ENCODE data around the gene USP14.

USP14 gene

DNA sequence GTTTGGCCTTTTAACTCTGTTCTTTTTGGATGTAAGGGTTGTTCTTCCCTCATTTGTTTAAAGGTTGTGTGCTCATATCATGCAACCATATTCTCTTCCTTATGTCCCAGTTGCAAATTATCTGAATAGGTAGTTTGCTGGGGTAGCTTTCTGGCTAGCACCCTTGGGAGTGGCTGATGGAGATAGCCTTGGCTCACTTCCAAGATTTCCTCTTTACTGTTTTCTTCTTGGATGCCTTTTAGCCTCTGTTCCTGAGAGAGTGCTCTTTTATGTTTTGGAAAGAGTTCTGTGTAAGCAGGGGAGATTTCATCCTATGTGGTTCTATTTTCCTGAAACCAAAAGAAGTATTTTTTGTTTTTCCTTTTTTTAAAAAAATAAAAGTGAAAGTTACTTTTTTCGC lies 25.4 kb downstream of the USP14 start:
- no peak overlapping the region for H3K4me3 ChIP-seq (ENCODE audit: low read length)
- H3K27me3 ChIP-seq (ENCODE audit: control insufficient read depth, insufficient read depth, low read length) = no peaks in the 10 kb centered on the region
- H3K36me3 ChIP-seq (ENCODE audit: control insufficient read depth, insufficient read depth, low read length) = peaks cover 4% of the 10 kb centered on the region
- no peak overlapping the region for H3K9ac ChIP-seq (ENCODE audit: low read length)
- H3K4me1 ChIP-seq (ENCODE audit: control insufficient read depth, insufficient read depth, low read length) = peaks cover 4% of the 10 kb centered on the region
- no peak overlapping the region for H3K27ac ChIP-seq (ENCODE audit: low read depth, low read length)

DNA sequence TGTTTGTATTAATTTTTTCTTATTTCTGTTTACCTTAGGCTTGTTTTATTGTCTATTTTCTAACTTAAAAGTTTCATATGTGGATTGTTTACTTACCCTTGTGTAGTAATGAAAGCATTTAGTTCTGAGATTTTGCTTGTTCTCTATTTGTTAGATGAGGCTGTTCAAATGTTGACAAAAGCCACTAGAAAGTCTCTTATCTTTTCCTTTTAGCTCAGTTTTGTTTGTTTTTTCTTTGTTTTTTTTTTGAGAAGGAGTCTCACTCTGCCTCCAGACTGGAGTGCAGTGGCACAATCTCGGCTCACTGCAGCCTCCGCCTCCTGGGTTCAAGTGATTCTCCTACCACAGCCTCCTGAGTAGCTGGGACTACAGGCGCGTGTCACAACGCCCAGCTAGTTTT lies 30.9 kb downstream of the USP14 start:
- H3K4me1 ChIP-seq (ENCODE audit: control insufficient read depth, insufficient read depth, low read length) = no peaks in the 10 kb centered on the region

DNA sequence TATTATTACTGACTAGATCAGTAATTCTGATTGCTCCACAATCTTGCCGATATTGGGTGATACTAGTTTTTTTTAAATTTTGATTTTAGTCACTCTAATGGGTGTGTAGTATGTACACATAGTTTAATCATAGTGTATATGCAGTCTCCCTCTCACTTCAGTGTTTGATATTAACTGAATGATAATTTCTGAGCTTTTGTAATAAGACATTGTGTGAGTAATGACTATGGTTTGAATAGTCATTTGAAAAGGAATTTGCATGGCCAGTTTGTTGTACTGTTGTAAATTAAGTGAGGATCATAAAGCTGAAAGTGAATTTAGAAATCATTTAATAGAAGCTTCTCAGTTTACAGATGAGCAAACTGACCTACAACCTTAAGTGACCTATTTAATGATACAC lies 33.4 kb downstream of the USP14 start:
- H3K9ac ChIP-seq (ENCODE audit: low read length) = no peak overlapping the region

More for the DNA sequence above, 30.9 kb downstream of the USP14 start:
- H3K27me3 ChIP-seq (ENCODE audit: control insufficient read depth, insufficient read depth, low read length) = no peaks in the 10 kb centered on the region
- no peak overlapping the region for H3K4me3 ChIP-seq (ENCODE audit: low read length)
- no peak overlapping the region for H3K27ac ChIP-seq (ENCODE audit: low read depth, low read length)
- H3K9ac ChIP-seq (ENCODE audit: low read length) = no peak overlapping the region
- H3K36me3 ChIP-seq (ENCODE audit: control insufficient read depth, insufficient read depth, low read length) = no peaks in the 10 kb centered on the region

DNA sequence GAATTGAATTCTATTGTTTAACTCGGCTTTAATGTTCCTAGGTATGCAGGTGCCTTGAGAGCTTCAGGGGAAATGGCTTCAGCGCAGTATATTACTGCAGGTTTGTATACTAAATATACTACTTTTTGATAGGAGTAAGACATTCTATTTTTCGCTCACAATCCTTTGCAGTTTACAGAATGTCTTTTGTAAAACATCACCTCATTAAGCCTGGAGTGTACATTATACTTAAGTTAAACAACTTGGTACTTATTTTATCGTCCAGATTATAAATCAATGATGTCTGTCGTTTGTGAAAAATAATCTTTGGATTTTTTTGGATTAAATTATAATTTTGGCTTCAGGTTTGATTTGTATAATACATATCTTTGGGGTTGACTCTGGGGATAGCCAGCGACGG lies 34.4 kb downstream of the USP14 start:
- no peak overlapping the region for H3K4me3 ChIP-seq (ENCODE audit: low read length)
- no peak overlapping the region for H3K9ac ChIP-seq (ENCODE audit: low read length)
- H3K27me3 ChIP-seq (ENCODE audit: control insufficient read depth, insufficient read depth, low read length) = no peaks in the 10 kb centered on the region
- no peaks in the 10 kb centered on the region for H3K36me3 ChIP-seq (ENCODE audit: control insufficient read depth, insufficient read depth, low read length)
- H3K4me1 ChIP-seq (ENCODE audit: control insufficient read depth, insufficient read depth, low read length) = no peaks in the 10 kb centered on the region
- no peak overlapping the region for H3K27ac ChIP-seq (ENCODE audit: low read depth, low read length)

More for the DNA sequence above, 33.4 kb downstream of the USP14 start:
- Histone ChIP-seq H3K4me3 (ENCODE audit: low read length) (no peak overlapping the region), H3K36me3 (ENCODE audit: control insufficient read depth, insufficient read depth, low read length) (no peaks in the 10 kb centered on the region), H3K4me1 (ENCODE audit: control insufficient read depth, insufficient read depth, low read length) (no peaks in the 10 kb centered on the region), H3K27me3 (ENCODE audit: control insufficient read depth, insufficient read depth, low read length) (no peaks in the 10 kb centered on the region), H3K27ac (ENCODE audit: low read depth, low read length) (no peak overlapping the region)

DNA sequence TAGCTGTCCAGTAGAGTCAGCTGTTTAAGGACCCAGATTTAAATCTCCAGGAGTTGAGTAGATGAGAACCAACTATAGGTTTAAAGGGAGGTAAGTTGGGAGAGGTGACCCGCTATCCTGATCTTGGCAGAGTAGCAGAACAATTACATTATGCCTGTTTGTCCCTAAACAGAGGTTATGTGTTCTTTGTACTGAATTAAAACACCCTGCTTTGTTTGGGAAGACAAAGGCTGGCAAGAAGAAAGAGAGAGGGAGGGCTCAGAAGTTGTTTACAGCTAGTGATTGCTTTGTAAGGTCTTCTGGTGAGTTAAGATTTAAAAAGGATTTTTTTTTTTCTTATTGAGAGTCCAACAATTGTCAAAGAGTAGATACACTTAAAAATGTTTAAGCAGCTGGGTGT lies 37.3 kb downstream of the USP14 start:
- peaks cover 3% of the 10 kb centered on the region for H3K36me3 ChIP-seq (ENCODE audit: control insufficient read depth, insufficient read depth, low read length)
- H3K9ac ChIP-seq (ENCODE audit: low read length) = no peak overlapping the region
- H3K4me1 ChIP-seq (ENCODE audit: control insufficient read depth, insufficient read depth, low read length) = no peaks in the 10 kb centered on the region
- H3K4me3 ChIP-seq (ENCODE audit: low read length) = no peak overlapping the region
- H3K27ac ChIP-seq (ENCODE audit: low read depth, low read length) = no peak overlapping the region
- no peaks in the 10 kb centered on the region for H3K27me3 ChIP-seq (ENCODE audit: control insufficient read depth, insufficient read depth, low read length)

DNA sequence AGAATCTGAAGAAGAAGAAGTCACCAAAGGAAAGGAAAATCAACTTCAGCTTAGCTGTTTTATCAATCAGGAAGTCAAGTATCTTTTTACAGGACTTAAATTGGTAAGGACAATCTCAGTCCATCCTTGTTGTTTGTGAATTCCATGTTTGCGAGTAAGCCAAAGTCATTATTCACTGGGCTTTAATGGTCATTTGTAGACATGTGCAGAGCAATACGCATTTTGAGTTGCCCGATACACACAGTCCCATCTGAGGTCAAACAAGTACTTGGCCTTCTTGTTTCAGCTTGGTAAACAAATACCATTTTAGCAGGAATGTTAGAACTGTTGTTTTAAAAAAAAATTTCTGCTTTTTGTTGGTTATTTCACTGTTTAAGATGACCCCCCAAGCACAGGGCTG lies 40.9 kb downstream of the USP14 start:
- no peak overlapping the region for H3K4me3 ChIP-seq (ENCODE audit: low read length)
- H3K9ac ChIP-seq (ENCODE audit: low read length) = no peak overlapping the region
- H3K27ac ChIP-seq (ENCODE audit: low read depth, low read length) = no peak overlapping the region
- H3K27me3 ChIP-seq (ENCODE audit: control insufficient read depth, insufficient read depth, low read length) = no peaks in the 10 kb centered on the region
- H3K4me1 ChIP-seq (ENCODE audit: control insufficient read depth, insufficient read depth, low read length) = no peaks in the 10 kb centered on the region
- H3K36me3 ChIP-seq (ENCODE audit: control insufficient read depth, insufficient read depth, low read length) = peaks cover 5% of the 10 kb centered on the region

DNA sequence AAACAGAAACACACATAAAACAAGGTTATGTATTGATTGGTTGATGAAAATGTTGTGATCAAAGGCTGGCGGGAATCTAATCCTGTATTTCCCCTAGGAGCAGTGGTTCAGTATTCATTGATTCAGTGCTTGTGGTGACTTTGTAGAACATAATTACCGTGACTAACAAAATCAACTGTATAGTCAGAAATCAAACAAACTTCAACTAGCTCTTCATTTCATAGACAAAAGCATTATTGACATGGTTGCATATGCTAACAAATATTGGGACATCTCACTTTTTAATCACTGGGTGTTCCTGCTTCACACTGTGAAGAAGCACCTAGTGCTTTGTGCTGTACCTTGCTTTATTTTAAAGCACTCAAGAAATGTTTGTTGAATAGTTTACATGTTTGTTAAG lies 41.4 kb downstream of the USP14 start:
- peaks cover 5% of the 10 kb centered on the region for H3K36me3 ChIP-seq (ENCODE audit: control insufficient read depth, insufficient read depth, low read length)
- H3K4me1 ChIP-seq (ENCODE audit: control insufficient read depth, insufficient read depth, low read length) = no peaks in the 10 kb centered on the region
- no peak overlapping the region for H3K27ac ChIP-seq (ENCODE audit: low read depth, low read length)
- H3K27me3 ChIP-seq (ENCODE audit: control insufficient read depth, insufficient read depth, low read length) = no peaks in the 10 kb centered on the region
- H3K4me3 ChIP-seq (ENCODE audit: low read length) = no peak overlapping the region
- H3K9ac ChIP-seq (ENCODE audit: low read length) = no peak overlapping the region

DNA sequence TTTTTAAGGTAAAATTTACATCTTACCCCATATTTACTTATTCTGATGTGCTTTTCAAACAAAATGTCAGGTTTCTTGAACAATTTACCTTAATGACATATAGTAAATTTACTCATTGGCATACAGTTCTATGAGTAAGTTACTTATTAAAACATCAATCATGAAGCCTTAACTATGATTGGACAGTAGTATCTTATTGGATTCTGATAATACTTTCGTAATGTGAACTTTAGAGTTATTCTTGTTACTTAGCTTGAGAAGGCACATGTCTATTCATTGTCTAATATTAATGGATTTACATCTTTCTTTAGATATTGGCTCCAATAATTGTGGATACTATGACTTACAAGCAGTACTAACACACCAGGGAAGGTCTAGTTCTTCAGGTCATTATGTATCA lies 51.7 kb downstream of the USP14 start:
- Histone ChIP-seq H3K4me1 (ENCODE audit: control insufficient read depth, insufficient read depth, low read length) (no peaks in the 10 kb centered on the region), H3K27me3 (ENCODE audit: control insufficient read depth, insufficient read depth, low read length) (no peaks in the 10 kb centered on the region), H3K9ac (ENCODE audit: low read length) (no peak overlapping the region), H3K4me3 (ENCODE audit: low read length) (no peak overlapping the region), H3K27ac (ENCODE audit: low read depth, low read length) (no peak overlapping the region), H3K36me3 (ENCODE audit: control insufficient read depth, insufficient read depth, low read length) (peaks cover 17% of the 10 kb centered on the region)

DNA sequence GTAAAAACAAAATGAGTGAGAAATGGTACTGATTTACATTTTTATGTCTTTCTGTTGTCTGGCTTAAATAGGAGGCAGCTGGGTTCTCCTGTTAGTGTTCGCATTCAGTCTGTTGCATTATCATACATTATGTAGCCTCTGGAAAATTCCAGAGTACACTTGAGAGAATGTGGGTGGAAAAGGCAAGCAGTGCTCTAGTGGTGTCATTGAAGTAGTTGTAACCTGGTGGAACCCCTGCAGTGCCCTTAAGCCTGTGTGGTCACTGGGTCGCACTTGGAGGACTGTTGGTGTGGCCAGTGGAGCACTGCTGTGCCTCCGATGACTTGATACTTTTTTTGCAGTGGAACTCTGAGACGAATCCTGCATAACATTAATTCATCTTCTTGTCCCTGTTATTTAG lies 52.4 kb downstream of the USP14 start:
- Histone ChIP-seq H3K27ac (ENCODE audit: low read depth, low read length) (no peak overlapping the region), H3K4me3 (ENCODE audit: low read length) (no peak overlapping the region), H3K4me1 (ENCODE audit: control insufficient read depth, insufficient read depth, low read length) (no peaks in the 10 kb centered on the region), H3K27me3 (ENCODE audit: control insufficient read depth, insufficient read depth, low read length) (no peaks in the 10 kb centered on the region), H3K9ac (ENCODE audit: low read length) (no peak overlapping the region), H3K36me3 (ENCODE audit: control insufficient read depth, insufficient read depth, low read length) (peaks cover 21% of the 10 kb centered on the region)

DNA sequence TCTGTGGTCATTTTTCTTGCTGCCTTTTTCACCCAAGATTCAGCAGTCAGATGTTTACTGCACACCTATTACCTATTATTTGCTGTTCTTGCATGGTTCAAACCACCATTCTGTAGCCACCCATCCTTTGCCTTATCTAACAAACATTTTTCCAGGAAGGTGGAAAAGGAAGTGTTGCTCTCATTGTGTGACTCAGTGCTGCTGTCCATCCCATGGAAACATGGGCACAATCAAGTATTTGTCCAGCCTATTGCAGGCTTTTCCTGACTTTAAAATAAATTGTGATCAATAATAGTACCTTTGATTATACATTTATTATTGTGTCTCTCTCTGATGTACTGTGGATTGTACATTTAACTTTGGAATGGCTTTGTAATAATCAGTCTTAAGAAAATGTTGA lies 53.2 kb downstream of the USP14 start:
- no peaks in the 10 kb centered on the region for H3K27me3 ChIP-seq (ENCODE audit: control insufficient read depth, insufficient read depth, low read length)
- peaks cover 21% of the 10 kb centered on the region for H3K36me3 ChIP-seq (ENCODE audit: control insufficient read depth, insufficient read depth, low read length)
- H3K4me3 ChIP-seq (ENCODE audit: low read length) = no peak overlapping the region
- H3K4me1 ChIP-seq (ENCODE audit: control insufficient read depth, insufficient read depth, low read length) = no peaks in the 10 kb centered on the region
- H3K9ac ChIP-seq (ENCODE audit: low read length) = no peak overlapping the region
- no peak overlapping the region for H3K27ac ChIP-seq (ENCODE audit: low read depth, low read length)

DNA sequence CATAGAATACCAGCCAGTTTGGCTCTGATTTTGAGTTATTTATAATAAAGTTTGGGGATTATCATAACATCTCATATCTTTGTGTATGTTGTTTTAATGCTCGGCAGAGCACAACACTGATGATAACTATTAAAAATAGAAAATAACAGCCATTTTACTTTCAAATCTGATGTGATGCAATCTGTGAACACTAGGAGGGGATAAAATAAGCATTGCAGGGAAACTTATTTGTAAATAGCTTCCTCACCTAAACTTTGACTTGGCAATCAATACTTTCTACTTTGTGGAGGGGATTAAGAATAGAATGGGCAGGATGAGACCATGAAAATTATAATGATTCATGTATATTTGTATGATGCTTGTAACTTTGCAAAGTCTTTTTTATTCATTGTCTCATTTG lies 54.4 kb downstream of the USP14 start:
- Histone ChIP-seq H3K4me3 (ENCODE audit: low read length) (no peak overlapping the region), H3K36me3 (ENCODE audit: control insufficient read depth, insufficient read depth, low read length) (peaks cover 25% of the 10 kb centered on the region), H3K27ac (ENCODE audit: low read depth, low read length) (no peak overlapping the region), H3K4me1 (ENCODE audit: control insufficient read depth, insufficient read depth, low read length) (no peaks in the 10 kb centered on the region), H3K9ac (ENCODE audit: low read length) (no peak overlapping the region), H3K27me3 (ENCODE audit: control insufficient read depth, insufficient read depth, low read length) (no peaks in the 10 kb centered on the region)

DNA sequence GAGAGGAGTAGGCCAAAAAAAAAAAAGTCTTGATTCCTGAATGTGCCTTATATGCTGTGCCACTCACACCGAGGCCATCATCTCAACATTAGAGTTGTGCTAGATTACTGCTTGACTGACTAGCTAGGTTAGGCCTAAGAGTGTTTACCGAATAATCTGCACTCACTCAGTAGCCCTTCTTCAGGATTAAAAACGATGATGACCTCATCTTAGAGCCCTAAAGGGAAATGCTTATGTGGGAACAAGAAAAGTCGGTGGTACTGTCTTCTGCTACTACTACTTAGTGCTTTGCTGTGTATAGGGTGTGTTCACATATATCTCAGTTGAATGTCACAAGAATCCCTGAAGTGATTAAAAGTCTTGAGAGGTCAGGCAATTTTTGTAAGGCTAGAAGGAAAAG lies 55.1 kb downstream of the USP14 start:
- H3K27me3 ChIP-seq (ENCODE audit: control insufficient read depth, insufficient read depth, low read length) = no peaks in the 10 kb centered on the region
- no peak overlapping the region for H3K9ac ChIP-seq (ENCODE audit: low read length)
- H3K27ac ChIP-seq (ENCODE audit: low read depth, low read length) = no peak overlapping the region
- peaks cover 29% of the 10 kb centered on the region for H3K36me3 ChIP-seq (ENCODE audit: control insufficient read depth, insufficient read depth, low read length)
- no peak overlapping the region for H3K4me3 ChIP-seq (ENCODE audit: low read length)
- no peaks in the 10 kb centered on the region for H3K4me1 ChIP-seq (ENCODE audit: control insufficient read depth, insufficient read depth, low read length)

DNA sequence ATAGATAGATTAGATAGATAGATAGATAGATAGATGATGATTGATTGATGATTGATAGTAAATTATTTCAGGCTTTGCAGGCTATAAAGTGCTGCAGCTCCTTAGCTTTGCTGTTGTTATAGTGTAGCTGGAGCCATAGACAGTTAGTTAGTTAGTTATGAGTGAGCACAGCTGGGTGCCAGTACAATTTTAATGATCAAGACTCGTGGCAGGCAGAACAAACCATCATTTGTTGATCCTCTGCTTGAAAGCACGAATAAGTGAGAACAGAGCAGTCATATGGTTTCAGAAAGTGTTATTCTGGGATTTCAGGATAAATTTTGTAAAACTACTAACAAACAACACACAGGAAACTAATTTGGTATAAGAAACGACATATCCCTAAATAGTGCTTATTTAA lies 55.6 kb downstream of the USP14 start:
- Histone ChIP-seq H3K27me3 (ENCODE audit: control insufficient read depth, insufficient read depth, low read length) (no peaks in the 10 kb centered on the region), H3K9ac (ENCODE audit: low read length) (no peak overlapping the region), H3K4me3 (ENCODE audit: low read length) (no peak overlapping the region), H3K4me1 (ENCODE audit: control insufficient read depth, insufficient read depth, low read length) (no peaks in the 10 kb centered on the region), H3K27ac (ENCODE audit: low read depth, low read length) (no peak overlapping the region), H3K36me3 (ENCODE audit: control insufficient read depth, insufficient read depth, low read length) (peaks cover 29% of the 10 kb centered on the region)
